ENCODE results near the gene CBY2. TPM values are rescaled to one million over a fixed set of nuclear protein-coding genes. Genes with fewer than 3 reads are reported as not detected.

CBY2 gene
- total RNA-seq, 1 experiment from 2014 or later, result not detected

DNA sequence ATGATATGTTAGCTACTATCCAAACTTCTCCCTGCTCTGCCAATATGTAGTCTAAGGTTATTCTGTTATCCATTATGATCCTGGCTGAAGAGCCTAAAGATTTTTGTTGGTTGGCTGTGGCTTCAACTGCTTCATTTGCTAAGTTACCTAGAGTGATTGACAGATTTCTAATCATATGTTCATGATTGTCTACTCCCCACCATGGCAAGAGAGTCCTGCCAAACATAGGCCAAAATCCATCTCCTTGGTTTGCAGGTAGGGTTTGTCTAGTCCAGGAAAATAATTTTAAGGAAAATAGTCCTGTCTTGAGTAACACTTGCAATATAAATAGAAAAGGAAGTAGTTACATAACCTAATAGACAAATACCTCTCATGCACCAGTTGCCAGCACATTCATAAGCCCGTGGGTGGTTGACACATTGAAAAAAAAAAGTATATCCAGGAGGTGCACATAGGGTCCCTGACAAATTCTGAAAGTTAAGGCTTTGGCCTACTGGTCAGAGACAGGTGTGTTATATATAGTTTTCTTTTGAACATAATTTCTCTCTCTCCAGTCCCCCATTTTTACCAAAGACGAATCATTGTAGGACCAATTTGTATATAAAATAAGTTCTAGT lies 5.4 kb upstream of the CBY2 start:
- in situ Hi-C loops (cut with HindIII; ENCODE audit: low pct_unique_long_range_greater_than_20kb, low sequenced_read_pairs), result no loop called here

GRCh38 chr13:45700971-45701900 lies 884 bp upstream of the CBY2 start:
- in situ Hi-C loops (cut with HindIII; ENCODE audit: low pct_unique_long_range_greater_than_20kb, low sequenced_read_pairs), result no loop called here
- DNase-seq (ENCODE audit: low read depth), result no peak

More for the DNA sequence above, 5.4 kb upstream of the CBY2 start:
- DNase-seq (ENCODE audit: low read depth), result no peak

DNA sequence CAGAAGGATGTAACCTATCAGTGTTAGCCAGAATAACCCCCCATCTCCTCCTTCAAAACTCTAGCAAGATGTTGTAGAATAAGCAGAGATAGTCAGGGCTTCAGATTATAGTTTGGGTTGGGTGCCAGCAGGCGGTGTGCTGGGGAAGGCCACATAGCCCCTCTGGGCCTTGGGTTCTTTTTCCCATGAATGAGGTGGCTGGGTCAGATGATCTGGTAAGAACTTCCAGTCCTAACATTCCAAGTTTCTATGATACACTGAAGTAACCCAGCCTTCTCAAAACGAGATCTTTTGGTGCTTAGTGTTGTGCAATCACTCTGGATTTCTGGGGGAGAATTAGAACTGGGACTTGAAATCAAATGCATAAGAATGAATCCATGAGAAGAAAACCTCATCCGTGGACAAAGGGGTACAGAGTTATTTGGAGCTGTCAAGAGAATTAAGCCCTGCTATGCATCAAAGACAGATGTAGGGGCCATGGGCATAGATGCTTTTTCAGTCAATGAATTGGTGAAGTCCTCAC lies 810 bp downstream of the CBY2 start:
- DNase-seq (ENCODE audit: low read depth), result no peak
- in situ Hi-C loops (cut with HindIII; ENCODE audit: low pct_unique_long_range_greater_than_20kb, low sequenced_read_pairs), result no loop called here

DNA sequence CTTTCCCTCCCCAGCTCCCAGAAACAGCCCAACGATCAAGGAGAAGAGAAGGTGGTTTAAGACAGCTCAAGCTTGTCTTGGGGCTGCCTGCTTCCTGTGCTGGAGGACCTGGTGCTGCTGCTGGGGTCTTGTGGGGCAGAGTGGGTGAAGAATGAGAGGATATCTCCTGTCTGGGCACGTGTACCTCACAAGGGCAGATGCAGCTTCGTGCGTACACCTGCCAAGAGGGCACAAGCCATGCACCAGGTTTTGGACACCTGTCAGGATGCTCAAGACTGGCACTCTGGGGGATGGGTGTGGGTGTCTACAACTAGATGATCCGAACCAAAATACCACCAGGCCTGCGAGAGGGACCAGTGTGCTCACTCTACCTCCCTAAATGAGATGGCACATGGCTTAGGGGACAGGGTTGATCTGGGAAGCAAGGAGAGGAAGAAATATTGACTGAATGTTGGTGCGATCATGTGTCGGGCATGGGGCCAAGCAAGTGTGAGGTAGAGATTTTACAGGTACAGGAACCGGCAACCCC lies 2.2 kb downstream of the CBY2 start:
- DNase-seq (ENCODE audit: low read depth), result no peak
- in situ Hi-C loops (cut with HindIII; ENCODE audit: low pct_unique_long_range_greater_than_20kb, low sequenced_read_pairs), result no loop called here

DNA sequence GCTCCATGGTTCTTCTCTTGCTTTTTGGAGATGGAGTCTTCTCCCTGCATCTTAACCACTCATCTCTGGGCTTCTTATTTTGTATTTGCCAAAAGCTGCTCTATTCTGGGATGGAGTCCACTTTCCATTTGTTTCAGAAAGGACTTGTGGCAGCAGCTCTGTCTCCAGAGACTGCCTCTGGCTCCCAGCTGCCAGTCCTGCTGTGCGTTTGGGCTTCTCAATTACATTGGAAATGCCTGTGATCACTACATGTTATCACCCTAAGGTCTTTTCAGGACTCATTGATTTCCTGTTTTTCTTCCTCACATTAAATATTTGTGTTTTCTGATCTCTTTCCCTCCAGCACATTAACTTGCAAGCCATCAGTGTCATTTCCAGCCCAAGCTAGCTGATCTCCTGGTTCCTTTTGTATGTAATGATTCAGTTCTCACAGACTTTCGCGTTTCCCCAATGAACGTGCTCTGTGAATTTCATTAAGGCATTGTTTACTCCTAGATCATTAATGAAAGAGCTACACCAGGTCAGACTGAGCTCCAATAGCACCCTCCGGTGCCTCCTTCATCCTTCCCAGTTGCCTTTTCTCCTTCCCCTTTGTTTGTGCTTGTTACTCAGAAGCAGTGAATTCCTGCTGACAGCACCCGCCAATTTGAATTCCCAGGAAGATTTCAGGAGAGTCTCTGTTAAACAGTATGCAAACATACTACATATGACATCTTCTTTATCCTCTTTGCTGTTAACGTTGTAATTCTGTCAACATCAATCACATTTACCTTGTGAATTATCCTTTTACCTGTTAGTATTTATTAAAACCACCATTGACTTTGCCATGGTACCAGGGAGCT lies 3.0 kb downstream of the CBY2 start:
- DNase-seq (ENCODE audit: low read depth), result no peak
- in situ Hi-C loops (cut with HindIII; ENCODE audit: low pct_unique_long_range_greater_than_20kb, low sequenced_read_pairs), result no loop called here

DNA sequence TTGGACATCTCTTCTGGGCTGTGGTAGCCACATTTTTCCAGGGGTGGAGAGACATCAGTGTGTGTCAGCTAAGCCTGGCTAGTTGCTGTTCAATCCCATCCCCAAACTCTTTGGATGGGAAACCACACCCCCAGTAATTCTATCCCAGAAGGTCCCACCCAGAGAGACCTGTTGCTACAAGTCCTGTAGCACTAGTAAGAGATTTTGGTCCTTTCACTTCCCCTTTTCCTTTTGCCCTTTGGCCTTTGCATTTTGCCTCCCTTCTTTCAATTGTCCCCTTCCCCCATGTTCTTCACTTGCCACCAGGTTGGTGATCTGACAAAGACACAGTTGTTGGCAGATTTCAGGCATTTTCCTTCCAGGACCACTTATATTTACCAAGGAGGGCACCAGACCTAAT lies 3.8 kb downstream of the CBY2 start:
- no peak for DNase-seq (ENCODE audit: low read depth)
- in situ Hi-C loops (cut with HindIII; ENCODE audit: low pct_unique_long_range_greater_than_20kb, low sequenced_read_pairs), result no loop called here

- DNase-seq (ENCODE audit: low read depth), result no peak
- in situ Hi-C loops (cut with HindIII; ENCODE audit: low pct_unique_long_range_greater_than_20kb, low sequenced_read_pairs), result no loop called here
These were observed 5.5 kb downstream of the CBY2 start for GRCh38 chr13:45707516-45708100.

DNA sequence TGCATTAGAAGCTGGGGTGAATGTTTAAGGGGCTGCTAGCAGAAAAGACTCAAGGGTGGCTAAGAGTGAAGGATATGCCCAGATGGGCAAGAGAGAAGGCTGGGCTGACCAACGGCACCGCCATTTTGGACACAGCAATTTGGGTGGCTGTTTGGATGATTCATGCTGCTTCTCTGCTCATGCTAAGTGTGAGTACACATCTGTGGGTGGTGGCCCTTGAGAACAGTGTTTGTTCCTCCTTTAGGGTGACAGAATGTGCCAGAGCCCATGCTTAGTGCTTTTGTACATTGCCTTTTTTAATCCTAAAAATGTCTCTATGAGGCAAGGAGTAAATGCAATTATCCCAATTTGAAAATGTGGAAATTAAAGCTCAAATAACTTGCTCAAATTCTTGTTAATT lies 9.8 kb downstream of the CBY2 start:
- in situ Hi-C loops (cut with HindIII; ENCODE audit: low pct_unique_long_range_greater_than_20kb, low sequenced_read_pairs), result no loop called here
- DNase-seq (ENCODE audit: low read depth), result no peak

DNA sequence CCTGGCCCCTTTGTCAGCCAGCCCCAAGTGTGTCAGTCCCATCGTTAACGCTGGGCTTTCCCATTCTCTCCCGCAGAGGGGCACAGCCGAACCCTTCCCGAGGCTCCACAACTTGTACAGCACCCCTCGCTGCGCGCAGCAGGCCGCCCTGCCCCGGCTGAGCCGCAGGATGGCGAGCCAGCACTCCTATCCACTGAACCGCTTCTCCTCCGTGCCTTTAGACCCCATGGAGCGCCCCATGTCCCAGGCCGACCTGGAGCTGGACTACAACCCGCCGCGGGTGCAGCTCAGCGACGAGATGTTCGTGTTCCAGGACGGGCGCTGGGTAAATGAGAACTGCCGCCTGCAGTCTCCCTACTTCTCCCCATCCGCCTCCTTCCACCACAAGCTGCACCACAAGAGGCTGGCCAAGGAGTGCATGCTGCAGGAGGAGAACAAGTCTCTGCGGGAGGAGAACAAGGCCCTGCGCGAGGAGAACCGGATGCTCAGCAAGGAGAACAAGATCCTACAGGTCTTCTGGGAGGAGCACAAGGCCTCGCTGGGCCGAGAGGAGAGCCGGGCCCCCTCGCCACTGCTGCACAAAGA lies 11.1 kb downstream of the CBY2 start:
- no peak for DNase-seq (ENCODE audit: low read depth)
- in situ Hi-C loops (cut with HindIII; ENCODE audit: low pct_unique_long_range_greater_than_20kb, low sequenced_read_pairs), result no loop called here

GRCh38 chr13:45713721-45714120 lies 11.6 kb downstream of the CBY2 start:
- no peak for DNase-seq (ENCODE audit: low read depth)
- in situ Hi-C loops (cut with HindIII; ENCODE audit: low pct_unique_long_range_greater_than_20kb, low sequenced_read_pairs), result no loop called here

- in situ Hi-C loops (cut with HindIII; ENCODE audit: low pct_unique_long_range_greater_than_20kb, low sequenced_read_pairs), result no loop called here
- DNase-seq (ENCODE audit: low read depth), result no peak
These were observed 12.1 kb downstream of the CBY2 start for GRCh38 chr13:45714170-45714569.

GRCh38 chr13:45715351-45715750 lies 13.2 kb downstream of the CBY2 start:
- in situ Hi-C loops (cut with HindIII; ENCODE audit: low pct_unique_long_range_greater_than_20kb, low sequenced_read_pairs), result no loop called here

DNA sequence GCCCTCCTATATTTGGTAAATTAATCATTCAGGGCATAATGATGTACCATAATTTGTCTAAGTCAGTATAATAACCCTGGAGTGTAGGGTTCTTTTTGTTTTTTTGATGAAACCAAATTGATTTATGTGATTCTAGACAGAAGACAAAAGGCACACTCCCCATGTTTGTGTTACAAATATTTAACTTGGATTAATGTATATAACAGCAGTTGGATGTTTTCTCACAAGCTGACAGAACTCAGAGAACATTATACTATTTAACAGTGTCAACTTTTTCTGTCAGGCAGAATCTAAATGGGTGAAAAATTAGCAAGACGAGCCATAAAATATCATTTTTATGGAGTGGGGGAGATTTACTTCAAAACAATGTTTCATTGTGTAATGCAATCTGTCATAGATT lies 15.2 kb downstream of the CBY2 start:
- in situ Hi-C loops (cut with HindIII; ENCODE audit: low pct_unique_long_range_greater_than_20kb, low sequenced_read_pairs), result no loop called here
- no peak for DNase-seq (ENCODE audit: low read depth)

More at GRCh38 chr13:45715351-45715750, 13.2 kb downstream of the CBY2 start:
- no peak for DNase-seq (ENCODE audit: low read depth)

DNA sequence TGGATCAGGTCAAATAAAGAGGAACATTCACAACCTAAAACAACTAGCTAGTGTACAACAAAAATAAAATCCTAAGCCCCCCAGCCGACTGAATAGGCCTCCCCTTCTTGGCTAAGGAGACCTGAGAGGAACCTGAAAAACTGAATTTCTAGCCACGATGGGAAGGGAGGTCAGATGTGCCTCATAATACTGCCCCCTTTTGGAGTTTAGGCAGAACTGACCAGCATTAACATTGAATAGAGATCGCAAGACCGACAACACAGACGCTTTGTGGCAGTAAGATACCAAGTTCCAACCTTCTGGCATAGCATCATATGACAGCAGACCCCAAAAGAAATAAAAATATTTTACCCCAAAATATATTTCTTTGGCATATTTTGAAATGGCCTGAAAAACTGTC lies 15.9 kb downstream of the CBY2 start:
- no peak for DNase-seq (ENCODE audit: low read depth)
- in situ Hi-C loops (cut with HindIII; ENCODE audit: low pct_unique_long_range_greater_than_20kb, low sequenced_read_pairs), result no loop called here

DNA sequence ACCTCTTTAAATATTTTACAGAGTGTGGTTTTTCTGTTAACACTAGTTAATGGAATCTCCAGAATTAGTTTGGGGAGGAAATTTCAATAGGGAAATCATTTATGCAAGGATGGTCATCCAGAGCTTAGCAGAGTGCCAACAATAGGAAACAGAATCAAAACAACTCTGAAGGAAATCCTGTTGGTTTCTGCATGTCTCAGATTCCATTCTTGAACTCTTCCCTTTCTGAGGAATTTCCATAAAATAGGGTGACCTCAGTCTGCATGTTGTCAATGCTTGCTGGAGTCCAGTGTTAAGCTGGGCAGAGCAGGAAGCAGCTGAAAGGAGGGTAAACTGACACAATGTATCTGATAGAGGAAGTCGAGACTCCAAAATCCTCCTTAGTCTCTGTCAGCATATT lies 16.9 kb downstream of the CBY2 start:
- in situ Hi-C loops (cut with HindIII; ENCODE audit: low pct_unique_long_range_greater_than_20kb, low sequenced_read_pairs), result no loop called here

DNA sequence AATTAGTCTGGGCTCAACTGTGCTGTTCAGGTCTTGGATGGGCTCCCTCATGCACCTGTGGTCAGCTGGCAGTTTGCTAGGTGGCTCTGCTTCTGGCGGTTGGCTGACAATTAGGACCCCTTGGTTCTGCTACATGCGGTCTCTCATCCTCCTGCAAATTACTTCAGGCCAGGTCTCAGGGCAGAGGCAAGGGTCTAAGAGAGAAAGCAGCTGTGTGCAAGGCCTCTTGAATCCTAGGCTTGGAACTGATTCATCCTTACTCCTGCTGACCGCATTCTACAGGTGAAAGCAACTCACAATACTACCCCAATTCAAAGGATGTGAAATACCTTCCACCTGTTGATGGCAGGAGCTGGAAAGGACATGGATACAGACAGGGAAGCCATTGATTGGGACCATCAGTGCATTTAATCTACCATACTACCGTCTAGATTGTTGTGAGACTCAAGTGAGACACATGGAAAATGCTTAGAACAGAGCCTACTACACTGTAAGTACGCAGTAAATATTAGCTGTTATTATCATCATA lies 19.1 kb downstream of the CBY2 start:
- in situ Hi-C loops (cut with HindIII; ENCODE audit: low pct_unique_long_range_greater_than_20kb, low sequenced_read_pairs), result no loop called here
- DNase-seq (ENCODE audit: low read depth), result no peak

More for the DNA sequence above, 16.9 kb downstream of the CBY2 start:
- DNase-seq (ENCODE audit: low read depth), result no peak

GRCh38 chr13:45723798-45724197 lies 21.7 kb downstream of the CBY2 start:
- in situ Hi-C loops (cut with HindIII; ENCODE audit: low pct_unique_long_range_greater_than_20kb, low sequenced_read_pairs), result no loop called here
- no peak for DNase-seq (ENCODE audit: low read depth)
